Measurements from ENCODE around the gene SLC38A9.
"Not testable (repeated sequence)": the region's sequence is repeated elsewhere in the genome, so short reads cannot be mapped to it uniquely, and the experiment has no call there.

The SLC38A9 gene

GRCh38 chr5:55607309-55607708 is 104.8 kb downstream of the SLC38A9 start:
- DNase-seq: not testable (repeated sequence)

- no peak for DNase-seq
These were observed 107.5 kb downstream of the SLC38A9 start for GRCh38 chr5:55604611-55605067.

- no peak for DNase-seq
These were observed 108.2 kb downstream of the SLC38A9 start for GRCh38 chr5:55603922-55604321.

- DNase-seq: no peak
These were observed 110.5 kb downstream of the SLC38A9 start for GRCh38 chr5:55601628-55602027.

GRCh38 chr5:55601204-55601618 is 110.9 kb downstream of the SLC38A9 start:
- peak; percentile 22 for DNase-seq

GRCh38 chr5:55600497-55601203 is 111.5 kb downstream of the SLC38A9 start:
- DNase-seq: no peak

- DNase-seq: no peak
These were observed 112.0 kb downstream of the SLC38A9 start for GRCh38 chr5:55600086-55600485.

GRCh38 chr5:55599148-55600050 is 112.7 kb downstream of the SLC38A9 start:
- no peak for DNase-seq

GRCh38 chr5:55597014-55597981 is 114.8 kb downstream of the SLC38A9 start:
- no peak for DNase-seq

- no peak for DNase-seq
These were observed 117.5 kb downstream of the SLC38A9 start for GRCh38 chr5:55594671-55595070.

GRCh38 chr5:55593115-55593472 is 119.0 kb downstream of the SLC38A9 start:
- no peak for DNase-seq

- no peak for DNase-seq
These were observed 119.6 kb downstream of the SLC38A9 start for GRCh38 chr5:55592388-55593114.

- no peak for DNase-seq
These were observed 120.4 kb downstream of the SLC38A9 start for GRCh38 chr5:55591686-55592085.

- DNase-seq: no peak
These were observed 126.9 kb downstream of the SLC38A9 start for GRCh38 chr5:55585206-55585610.

GRCh38 chr5:55584398-55585205 is 127.5 kb downstream of the SLC38A9 start:
- no peak for DNase-seq

- no peak for DNase-seq
These were observed 128.5 kb downstream of the SLC38A9 start for GRCh38 chr5:55583578-55583977.

- no peak for DNase-seq
These were observed 129.9 kb downstream of the SLC38A9 start for GRCh38 chr5:55582256-55582655.

GRCh38 chr5:55580042-55580441 is 132.1 kb downstream of the SLC38A9 start:
- DNase-seq: no peak

GRCh38 chr5:55578771-55579170 is 133.4 kb downstream of the SLC38A9 start:
- DNase-seq: no peak

GRCh38 chr5:55577353-55578060 is 134.6 kb downstream of the SLC38A9 start:
- DNase-seq: no peak

- DNase-seq: no peak
These were observed 135.5 kb downstream of the SLC38A9 start for GRCh38 chr5:55576661-55577060.
